KOPT-K1 (cell line): ENCODE results near the gene COQ5.
A peak's percentile ranks its signal among the peaks of the same experiment; 100 is the strongest.
"Not testable (repeated sequence)": the region's sequence is repeated elsewhere in the genome, so short reads cannot be mapped to it uniquely, and the experiment has no call there.

Source experiments
- H3K27ac ChIP-seq: fragments of 200-600 bp; sonication (generic); 2 replicates; pipeline ENCODE4 v1.5.1; 2016; ENCODE audit warnings: antibody characterized with exemption, mild to moderate bottlenecking, low read depth, low read length; ENCODE audit not compliant: poor library complexity, severe bottlenecking
- H3K36me3 ChIP-seq: fragments of 200-600 bp; sonication (generic); 2 replicates; pipeline ENCODE4 v1.5.1; 2017; ENCODE audit warnings: antibody characterized with exemption, mild to moderate bottlenecking, low read length, moderate library complexity; ENCODE audit not compliant: insufficient read depth
- H3K9me3 ChIP-seq: fragments of 200-600 bp; sonication (generic); 2 replicates; pipeline ENCODE4 v1.5.1; 2017; ENCODE audit warnings: antibody characterized with exemption, low read length, mild to moderate bottlenecking; ENCODE audit not compliant: insufficient read depth, poor library complexity, severe bottlenecking

Gene COQ5

GRCh38 chr12:120536064-120536791 lies 7.3 kb upstream of the COQ5 start:
- no peak overlapping the region for H3K27ac ChIP-seq
- H3K36me3 ChIP-seq = peaks cover 55% of the 10 kb centered on the region
- no peaks in the 10 kb centered on the region for H3K9me3 ChIP-seq

GRCh38 chr12:120534703-120535655 lies 6.0 kb upstream of the COQ5 start:
- Histone ChIP-seq H3K27ac (peak overlapping the region; percentile 84), H3K9me3 (no peaks in the 10 kb centered on the region), H3K36me3 (peaks cover 43% of the 10 kb centered on the region)

- Histone ChIP-seq H3K9me3 (no peaks in the 10 kb centered on the region), H3K27ac (peak within 1 kb of the TSS; percentile 84), H3K36me3 (peaks cover 36% of the 10 kb centered on the region)
Observed at GRCh38 chr12:120534203-120534702, 5.3 kb upstream of the COQ5 start, which contains the start of gene RNF10. Gene RNF10 (plus strand): TSS chr12:120534356. CDS start chr12:120534812, 456 bp downstream.

GRCh38 chr12:120532701-120533238 lies 3.8 kb upstream of the COQ5 start:
- Histone ChIP-seq H3K27ac (no peak overlapping the region), H3K36me3 (peaks cover 21% of the 10 kb centered on the region), H3K9me3 (no peaks in the 10 kb centered on the region)

GRCh38 chr12:120530418-120530761 lies 1.4 kb upstream of the COQ5 start:
- H3K9me3 ChIP-seq, H3K27ac ChIP-seq, H3K36me3 ChIP-seq: not testable (repeated sequence)

- Histone ChIP-seq H3K27ac (peak overlapping the region; percentile 86), H3K9me3 (no peaks in the 10 kb centered on the region), H3K36me3 (no peaks in the 10 kb centered on the region)
Observed at GRCh38 chr12:120529641-120530417, 871 bp upstream of the COQ5 start.

GRCh38 chr12:120522568-120522967 lies 6.4 kb downstream of the COQ5 start:
- H3K36me3 ChIP-seq = peaks cover 21% of the 10 kb centered on the region
- no peak overlapping the region for H3K27ac ChIP-seq
- H3K9me3 ChIP-seq = no peaks in the 10 kb centered on the region

- not testable (repeated sequence) for H3K9me3 ChIP-seq, H3K27ac ChIP-seq
- peaks cover 45% of the 10 kb centered on the region for H3K36me3 ChIP-seq
Observed at GRCh38 chr12:120519324-120519723, 9.6 kb downstream of the COQ5 start.

- Histone ChIP-seq H3K9me3 (no peaks in the 10 kb centered on the region), H3K27ac (no peak overlapping the region), H3K36me3 (peaks cover 38% of the 10 kb centered on the region)
Observed at GRCh38 chr12:120515496-120515895, 13.5 kb downstream of the COQ5 start.

GRCh38 chr12:120514002-120514401 lies 15.0 kb downstream of the COQ5 start:
- Histone ChIP-seq H3K36me3 (peaks cover 50% of the 10 kb centered on the region), H3K27ac (no peak overlapping the region)

GRCh38 chr12:120508537-120508936 lies 20.4 kb downstream of the COQ5 start:
- Histone ChIP-seq H3K36me3 (peaks cover 52% of the 10 kb centered on the region), H3K9me3 (no peaks in the 10 kb centered on the region), H3K27ac (no peak overlapping the region)

More at GRCh38 chr12:120514002-120514401, 15.0 kb downstream of the COQ5 start:
- H3K9me3 ChIP-seq = no peaks in the 10 kb centered on the region

- H3K36me3 ChIP-seq = peaks cover 71% of the 10 kb centered on the region
- H3K9me3 ChIP-seq = no peaks in the 10 kb centered on the region
- H3K27ac ChIP-seq = no peak overlapping the region
Observed at GRCh38 chr12:120504587-120504986, 24.4 kb downstream of the COQ5 start.

- peaks cover 74% of the 10 kb centered on the region for H3K36me3 ChIP-seq
- no peaks in the 10 kb centered on the region for H3K9me3 ChIP-seq
- H3K27ac ChIP-seq = no peak overlapping the region
Observed at GRCh38 chr12:120500581-120500980, 28.4 kb downstream of the COQ5 start.

- Histone ChIP-seq H3K27ac (no peak overlapping the region), H3K9me3 (no peaks in the 10 kb centered on the region), H3K36me3 (peaks cover 62% of the 10 kb centered on the region)
Observed at GRCh38 chr12:120498870-120499515, 30.0 kb downstream of the COQ5 start.
